ENCODE results near the gene SLC25A18.

DNA sequence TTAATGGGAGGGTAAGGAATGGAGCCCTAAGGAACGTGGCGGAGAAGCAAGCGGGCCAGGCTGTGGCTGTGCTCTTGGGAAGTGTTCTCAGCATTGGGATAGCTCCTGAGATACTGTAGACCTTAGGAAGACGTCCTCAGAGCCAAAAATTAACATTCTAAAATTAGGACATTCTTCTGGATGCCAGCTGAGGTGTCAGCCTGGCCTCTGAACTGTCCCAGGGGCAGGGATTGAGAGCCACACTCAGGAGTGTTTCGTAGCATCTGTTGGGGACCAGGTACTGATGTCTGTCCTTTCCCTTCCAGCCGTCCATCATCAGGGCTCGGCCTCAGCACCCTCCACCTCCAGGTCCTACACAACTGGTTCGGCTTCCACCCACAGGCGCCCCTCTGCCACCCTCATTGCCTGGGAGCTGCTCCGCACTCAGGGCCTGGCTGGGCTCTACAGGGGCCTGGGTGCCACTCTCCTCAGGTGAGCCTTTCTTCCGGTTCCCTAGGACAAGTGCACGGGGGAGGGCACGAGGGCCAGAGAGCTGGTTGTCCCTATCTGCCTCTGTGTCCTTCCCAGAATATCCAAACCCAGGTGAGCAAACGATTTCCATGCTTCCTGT lies 23.6 kb downstream of the SLC25A18 start:
- TF ChIP-seq, protein P1, sequence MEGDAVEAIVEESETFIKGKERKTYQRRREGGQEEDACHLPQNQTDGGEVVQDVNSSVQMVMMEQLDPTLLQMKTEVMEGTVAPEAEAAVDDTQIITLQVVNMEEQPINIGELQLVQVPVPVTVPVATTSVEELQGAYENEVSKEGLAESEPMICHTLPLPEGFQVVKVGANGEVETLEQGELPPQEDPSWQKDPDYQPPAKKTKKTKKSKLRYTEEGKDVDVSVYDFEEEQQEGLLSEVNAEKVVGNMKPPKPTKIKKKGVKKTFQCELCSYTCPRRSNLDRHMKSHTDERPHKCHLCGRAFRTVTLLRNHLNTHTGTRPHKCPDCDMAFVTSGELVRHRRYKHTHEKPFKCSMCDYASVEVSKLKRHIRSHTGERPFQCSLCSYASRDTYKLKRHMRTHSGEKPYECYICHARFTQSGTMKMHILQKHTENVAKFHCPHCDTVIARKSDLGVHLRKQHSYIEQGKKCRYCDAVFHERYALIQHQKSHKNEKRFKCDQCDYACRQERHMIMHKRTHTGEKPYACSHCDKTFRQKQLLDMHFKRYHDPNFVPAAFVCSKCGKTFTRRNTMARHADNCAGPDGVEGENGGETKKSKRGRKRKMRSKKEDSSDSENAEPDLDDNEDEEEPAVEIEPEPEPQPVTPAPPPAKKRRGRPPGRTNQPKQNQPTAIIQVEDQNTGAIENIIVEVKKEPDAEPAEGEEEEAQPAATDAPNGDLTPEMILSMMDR (IDR thresholded peaks at IDR 0.05) = no peak
- no peak for TF ChIP-seq POLR2A (IDR thresholded peaks at IDR 0.05)
- no peak for TF ChIP-seq POLR2AphosphoS5 (IDR thresholded peaks at IDR 0.05)

All from stomach (tissue), 4 donors.